ENCODE results near the gene SLC16A8. TPM values are rescaled to one million over a fixed set of nuclear protein-coding genes. Genes with fewer than 3 reads are reported as not detected.

SLC16A8 gene
- total RNA-seq, 1 donor = 0.18 TPM

DNA sequence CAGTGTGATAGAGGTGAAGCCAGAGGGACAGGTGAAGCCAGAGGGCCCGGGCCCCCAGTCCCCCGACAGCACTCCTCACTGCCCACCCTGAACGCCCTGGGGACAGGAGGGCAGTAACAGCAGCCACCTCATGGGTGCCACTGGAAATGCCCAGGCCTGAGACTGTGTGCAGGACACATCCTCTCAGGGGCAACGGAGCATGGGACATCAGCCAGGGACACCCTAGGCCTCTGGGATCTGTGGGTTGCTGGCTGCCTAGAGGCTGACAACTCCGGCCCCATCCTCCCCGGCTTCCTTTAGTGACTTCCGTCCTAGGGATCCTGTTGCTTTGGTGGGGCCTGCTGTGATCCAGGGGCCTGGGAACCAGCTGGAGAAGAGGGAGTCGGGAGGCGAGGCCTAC, 43.9 kb upstream of the SLC16A8 start:
- DNase-seq (ENCODE audit: low read depth) = no peak
- H3K4me3 ChIP-seq (ENCODE audit: low read depth, low read length) = no peak overlapping the region
- TF ChIP-seq, protein P1, sequence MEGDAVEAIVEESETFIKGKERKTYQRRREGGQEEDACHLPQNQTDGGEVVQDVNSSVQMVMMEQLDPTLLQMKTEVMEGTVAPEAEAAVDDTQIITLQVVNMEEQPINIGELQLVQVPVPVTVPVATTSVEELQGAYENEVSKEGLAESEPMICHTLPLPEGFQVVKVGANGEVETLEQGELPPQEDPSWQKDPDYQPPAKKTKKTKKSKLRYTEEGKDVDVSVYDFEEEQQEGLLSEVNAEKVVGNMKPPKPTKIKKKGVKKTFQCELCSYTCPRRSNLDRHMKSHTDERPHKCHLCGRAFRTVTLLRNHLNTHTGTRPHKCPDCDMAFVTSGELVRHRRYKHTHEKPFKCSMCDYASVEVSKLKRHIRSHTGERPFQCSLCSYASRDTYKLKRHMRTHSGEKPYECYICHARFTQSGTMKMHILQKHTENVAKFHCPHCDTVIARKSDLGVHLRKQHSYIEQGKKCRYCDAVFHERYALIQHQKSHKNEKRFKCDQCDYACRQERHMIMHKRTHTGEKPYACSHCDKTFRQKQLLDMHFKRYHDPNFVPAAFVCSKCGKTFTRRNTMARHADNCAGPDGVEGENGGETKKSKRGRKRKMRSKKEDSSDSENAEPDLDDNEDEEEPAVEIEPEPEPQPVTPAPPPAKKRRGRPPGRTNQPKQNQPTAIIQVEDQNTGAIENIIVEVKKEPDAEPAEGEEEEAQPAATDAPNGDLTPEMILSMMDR (IDR thresholded peaks at IDR 0.05; ENCODE audit: insufficient read depth, low read length) = no peak

DNA sequence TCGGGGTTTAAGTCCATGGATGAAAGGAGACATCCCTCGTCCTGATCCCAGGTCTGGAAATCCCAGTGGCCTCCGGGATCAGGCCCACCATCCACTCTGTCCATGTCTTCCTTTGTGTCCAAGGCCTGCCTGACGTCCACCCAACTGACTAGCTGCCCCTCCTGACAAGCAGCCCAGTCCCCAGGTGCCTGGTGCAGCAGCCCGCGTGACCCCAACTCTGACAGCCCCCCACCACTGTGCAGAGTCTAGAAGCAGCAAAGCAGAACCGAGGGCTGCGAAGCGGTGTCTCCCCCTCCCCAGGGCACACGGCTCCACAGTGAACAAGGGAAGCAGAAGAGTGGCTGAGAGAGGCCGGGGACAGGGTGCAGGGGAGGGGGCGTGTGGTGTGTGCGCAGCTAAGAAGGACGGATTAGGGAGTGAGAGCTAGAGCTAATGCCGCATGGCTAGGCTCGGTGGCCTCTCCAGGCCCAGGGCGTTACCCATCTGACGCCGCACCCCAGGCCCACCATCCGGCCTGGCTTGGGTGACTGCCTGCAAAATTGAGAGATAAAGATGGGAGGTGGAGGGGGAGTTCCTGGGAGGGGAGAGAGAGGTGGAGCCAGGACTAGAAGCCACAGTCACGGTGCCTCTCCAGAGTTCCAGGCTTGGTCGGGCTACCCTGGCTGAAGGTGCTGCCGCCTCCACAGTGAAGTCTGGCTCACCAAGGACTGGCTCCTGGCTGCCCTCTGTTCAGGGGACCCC, 43.1 kb upstream of the SLC16A8 start:
- no peak for DNase-seq (ENCODE audit: low read depth)
- no peak overlapping the region for H3K4me3 ChIP-seq (ENCODE audit: low read depth, low read length)
- TF ChIP-seq, protein P1 (IDR thresholded peaks at IDR 0.05; ENCODE audit: insufficient read depth, low read length) = no peak

DNA sequence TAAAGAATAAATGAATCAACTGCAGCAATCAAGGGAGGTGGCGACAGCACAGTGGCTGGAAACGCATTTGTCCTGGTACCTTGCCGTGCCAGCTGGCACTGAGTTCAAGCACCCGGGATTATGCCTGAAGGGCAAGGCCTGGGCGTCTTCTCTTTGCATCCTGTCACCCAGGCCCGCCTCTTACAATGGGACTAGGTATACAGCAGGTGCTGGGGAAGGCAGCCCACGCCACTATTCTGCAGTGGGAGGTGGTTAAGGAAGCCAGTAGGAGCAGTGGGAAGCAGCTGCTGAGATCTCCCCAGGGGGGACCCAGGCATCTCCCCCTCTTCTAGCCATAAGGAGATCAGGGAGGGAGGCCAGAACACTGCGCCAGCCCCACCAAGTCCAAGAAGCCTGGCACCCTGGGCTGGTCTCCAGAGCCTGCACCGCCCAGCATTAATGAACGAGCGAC, 41.8 kb upstream of the SLC16A8 start:
- no peak overlapping the region for H3K4me3 ChIP-seq (ENCODE audit: low read depth, low read length)
- no peak for DNase-seq (ENCODE audit: low read depth)
- TF ChIP-seq, protein P1 (IDR thresholded peaks at IDR 0.05; ENCODE audit: insufficient read depth, low read length) = no peak

DNA sequence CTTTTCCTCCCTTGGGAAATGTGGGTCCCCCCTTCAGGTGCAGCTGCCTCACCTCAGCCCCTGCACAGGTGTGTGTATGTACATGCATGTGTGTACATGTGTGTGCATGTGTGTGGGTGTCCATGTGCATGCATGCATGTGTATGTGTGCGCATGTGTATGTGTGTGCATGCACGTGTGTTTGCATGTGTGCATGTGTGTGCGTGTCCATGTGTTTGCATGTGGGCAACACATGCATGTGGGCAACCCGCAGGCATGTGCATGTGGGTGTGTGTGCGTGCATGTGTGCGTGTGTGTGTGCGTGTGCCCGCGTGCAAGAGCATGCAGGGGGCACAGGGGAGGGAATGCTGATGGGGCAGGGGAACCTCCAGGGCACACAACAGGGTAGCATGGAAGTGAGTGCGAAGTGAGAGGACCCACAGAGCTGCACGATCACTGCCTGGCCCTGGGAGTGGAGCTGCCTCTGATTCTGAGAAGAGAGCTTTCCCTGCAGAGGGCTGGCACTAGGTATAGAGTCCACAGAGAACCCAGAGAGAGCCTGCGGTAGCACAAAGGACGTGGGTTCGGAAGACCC, 41.1 kb upstream of the SLC16A8 start:
- TF ChIP-seq, protein P1 (IDR thresholded peaks at IDR 0.05; ENCODE audit: insufficient read depth, low read length) = no peak
- no peak overlapping the region for H3K4me3 ChIP-seq (ENCODE audit: low read depth, low read length)
- no peak for DNase-seq (ENCODE audit: low read depth)

DNA sequence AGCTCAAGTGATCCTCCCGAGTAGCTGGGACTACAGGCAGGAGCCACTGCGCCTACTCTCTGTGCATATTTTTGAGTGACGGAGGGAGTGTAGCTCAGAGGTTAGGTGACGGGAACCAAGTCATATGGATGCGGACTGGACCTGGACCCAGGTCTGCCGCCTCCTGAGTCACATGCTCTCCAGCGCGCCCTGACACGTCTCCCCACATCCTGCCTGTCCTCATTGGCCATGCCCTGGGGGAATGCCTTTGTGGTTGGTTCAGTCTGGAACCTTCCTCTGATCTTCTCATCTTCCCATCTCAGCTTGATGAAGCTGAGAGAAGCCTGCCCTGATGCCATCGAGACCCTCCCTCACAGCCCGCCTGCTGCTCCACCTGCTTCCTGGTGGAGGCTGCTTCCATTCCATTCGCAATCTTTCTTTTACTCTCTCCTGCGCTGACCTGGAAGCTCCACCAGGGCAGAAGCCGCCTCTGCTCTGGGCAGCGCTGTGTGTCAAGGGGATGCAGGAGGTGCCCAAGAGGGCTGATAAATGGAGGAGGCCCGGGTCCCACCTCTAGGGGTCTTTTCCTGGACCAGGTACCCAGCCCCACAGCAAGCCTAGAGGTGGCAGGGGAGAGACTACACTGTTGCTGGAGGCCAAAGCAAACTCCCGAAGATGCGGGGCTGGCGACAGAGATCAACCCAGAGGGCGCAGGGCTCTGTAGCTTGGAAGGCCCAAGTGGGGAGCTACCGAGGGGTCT, 40.4 kb upstream of the SLC16A8 start:
- DNase-seq (ENCODE audit: low read depth) = no peak
- TF ChIP-seq, protein P1 (IDR thresholded peaks at IDR 0.05; ENCODE audit: insufficient read depth, low read length) = no peak
- no peak overlapping the region for H3K4me3 ChIP-seq (ENCODE audit: low read depth, low read length)

DNA sequence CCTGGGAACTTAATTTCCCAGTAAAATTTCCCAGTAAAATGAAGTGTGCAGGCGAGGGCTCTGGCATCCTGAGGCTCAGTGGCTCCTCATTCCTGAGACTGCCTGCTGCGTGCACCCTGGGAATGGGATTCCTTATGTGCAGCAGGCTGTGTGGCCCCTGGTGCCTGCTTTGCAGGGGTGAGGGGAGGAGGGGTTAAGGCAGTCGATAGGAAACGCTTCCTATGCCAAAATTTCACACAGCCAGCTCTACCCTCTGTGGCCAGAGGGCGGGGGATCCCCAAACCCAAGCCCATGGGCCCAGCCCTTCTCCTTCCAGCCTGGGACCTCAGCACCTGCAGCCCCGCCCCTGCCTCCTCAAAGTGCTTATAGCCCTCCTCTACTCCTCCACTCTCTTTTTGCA, 38.6 kb upstream of the SLC16A8 start:
- DNase-seq (ENCODE audit: low read depth) = no peak
- TF ChIP-seq, protein P1 (IDR thresholded peaks at IDR 0.05; ENCODE audit: insufficient read depth, low read length) = no peak
- no peak overlapping the region for H3K4me3 ChIP-seq (ENCODE audit: low read depth, low read length)

Data from fibroblast of the aortic adventitia (primary cell).